GM04504 (cell line): ENCODE results near the gene SLC24A3.

Experiments
- DNase-seq: peaks from one replicate; pipeline ENCODE4 v3.0.0-alpha.2; 2012; ENCODE audit warnings: low read depth

The SLC24A3 gene

GRCh38 chr20:19504251-19504650, 291.8 kb downstream of the SLC24A3 start:
- DNase-seq = no peak

GRCh38 chr20:19506021-19506420, 293.6 kb downstream of the SLC24A3 start:
- DNase-seq = no peak

GRCh38 chr20:19508449-19508848, 296.0 kb downstream of the SLC24A3 start:
- DNase-seq = no peak

- no peak for DNase-seq
Measured at GRCh38 chr20:19510611-19511010, 298.2 kb downstream of the SLC24A3 start.

- DNase-seq = no peak
Measured at GRCh38 chr20:19511931-19512330, 299.5 kb downstream of the SLC24A3 start.

- DNase-seq = no peak
Measured at GRCh38 chr20:19512886-19513677, 300.6 kb downstream of the SLC24A3 start.

GRCh38 chr20:19515074-19515473, 302.6 kb downstream of the SLC24A3 start:
- no peak for DNase-seq

GRCh38 chr20:19519466-19519865, 307.0 kb downstream of the SLC24A3 start:
- no peak for DNase-seq

- DNase-seq = no peak
Measured at GRCh38 chr20:19520261-19520660, 307.8 kb downstream of the SLC24A3 start.

- no peak for DNase-seq
Measured at GRCh38 chr20:19522071-19522801, 309.8 kb downstream of the SLC24A3 start.

- DNase-seq = no peak
Measured at GRCh38 chr20:19522836-19523590, 310.6 kb downstream of the SLC24A3 start.

GRCh38 chr20:19524691-19525090, 312.2 kb downstream of the SLC24A3 start:
- DNase-seq = no peak

- DNase-seq = no peak
Measured at GRCh38 chr20:19527509-19527908, 315.1 kb downstream of the SLC24A3 start.

GRCh38 chr20:19528286-19529030, 316.0 kb downstream of the SLC24A3 start:
- no peak for DNase-seq

GRCh38 chr20:19530006-19530405, 317.6 kb downstream of the SLC24A3 start:
- no peak for DNase-seq

GRCh38 chr20:19531446-19531845, 319.0 kb downstream of the SLC24A3 start:
- DNase-seq = no peak

- DNase-seq = no peak
Measured at GRCh38 chr20:19538556-19538955, 326.1 kb downstream of the SLC24A3 start.

- DNase-seq = no peak
Measured at GRCh38 chr20:19539191-19539590, 326.7 kb downstream of the SLC24A3 start.

GRCh38 chr20:19540392-19540791, 327.9 kb downstream of the SLC24A3 start:
- DNase-seq = no peak

GRCh38 chr20:19543101-19543500, 330.7 kb downstream of the SLC24A3 start:
- DNase-seq = no peak

GRCh38 chr20:19544684-19545083, 332.2 kb downstream of the SLC24A3 start:
- DNase-seq = no peak

- no peak for DNase-seq
Measured at GRCh38 chr20:19546648-19547047, 334.2 kb downstream of the SLC24A3 start.
